HG03342 (cell line): ENCODE results near the gene AQP6.
"Not testable (repeated sequence)": the region's sequence is repeated elsewhere in the genome, so short reads cannot be mapped to it uniquely, and the experiment has no call there.

Source experiments
- ATAC-seq: cut with Tn5 transposase; IDR thresholded peaks from one replicate; pipeline ENCODE4 v1.9.1; 2021; ENCODE audit warnings: mild to moderate bottlenecking, moderate library complexity; ENCODE audit not compliant: unreplicated experiment

Gene AQP6

GRCh38 chr12:49987625-49988303, 15.0 kb downstream of the AQP6 start:
- no peak for ATAC-seq

GRCh38 chr12:49989400-49989799, 16.7 kb downstream of the AQP6 start:
- ATAC-seq = not testable (repeated sequence)

GRCh38 chr12:49990273-49990672, 17.5 kb downstream of the AQP6 start:
- ATAC-seq = no peak

- no peak for ATAC-seq
Observed at GRCh38 chr12:49998453-49998852, 25.7 kb downstream of the AQP6 start.

GRCh38 chr12:50003595-50003994, 30.8 kb downstream of the AQP6 start:
- ATAC-seq = no peak

- ATAC-seq = no peak
Observed at GRCh38 chr12:50004696-50005095, 31.9 kb downstream of the AQP6 start.

- no peak for ATAC-seq
Observed at GRCh38 chr12:50005175-50005574, 32.4 kb downstream of the AQP6 start.

GRCh38 chr12:50006280-50006679, 33.5 kb downstream of the AQP6 start:
- ATAC-seq = no peak

GRCh38 chr12:50006754-50007442, 34.2 kb downstream of the AQP6 start:
- no peak for ATAC-seq

GRCh38 chr12:50013361-50014147, 40.8 kb downstream of the AQP6 start:
- no peak for ATAC-seq

GRCh38 chr12:50014342-50014741, 41.6 kb downstream of the AQP6 start:
- ATAC-seq = no peak

GRCh38 chr12:50016501-50017475, 44.0 kb downstream of the AQP6 start:
- no peak for ATAC-seq

- ATAC-seq = no peak
Observed at GRCh38 chr12:50017641-50018040, 44.9 kb downstream of the AQP6 start.

GRCh38 chr12:50018154-50018553, 45.4 kb downstream of the AQP6 start:
- no peak for ATAC-seq

GRCh38 chr12:50018968-50019367, 46.2 kb downstream of the AQP6 start:
- ATAC-seq = no peak

- no peak for ATAC-seq
Observed at GRCh38 chr12:50019524-50019923, 46.8 kb downstream of the AQP6 start.

GRCh38 chr12:50021031-50021430, 48.3 kb downstream of the AQP6 start:
- ATAC-seq = no peak

GRCh38 chr12:50022903-50023302, 50.2 kb downstream of the AQP6 start:
- ATAC-seq = no peak

- no peak for ATAC-seq
Observed at GRCh38 chr12:50024227-50024626, 51.5 kb downstream of the AQP6 start.

GRCh38 chr12:50024805-50025186, 52.0 kb downstream of the AQP6 start:
- ATAC-seq = peak; percentile 8
